SK-N-MC (cell line): ENCODE data around the gene ATP5IF1.

Source experiments
- EZH2 ChIP-seq: fragments of 200-600 bp; sonication (generic); IDR thresholded peaks from one replicate; pipeline ENCODE4 v1.6.1; 2017; ENCODE audit warnings: antibody characterized with exemption
- POLR2AphosphoS5 ChIP-seq: IDR thresholded peaks from 2 replicates; pipeline ENCODE4 v1.6.1; 2012; ENCODE audit warnings: mild to moderate bottlenecking, low read depth, low read length, borderline replicate concordance

GRCh38 chr1:28273216-28273860, 37.4 kb downstream of the ATP5IF1 start:
- TF ChIP-seq EZH2 (no peak), POLR2AphosphoS5 (no peak)
